Measurements from ENCODE around the gene MARCHF3. TPM values are rescaled to one million over a fixed set of nuclear protein-coding genes. Genes with fewer than 3 reads are reported as not detected.

The MARCHF3 gene
- total RNA-seq (2022): 13.1 and 16.1 TPM in 2 replicates
- Bru-seq, nascent RNA: percentile 65 among the genes with signal in this experiment
- percentile 60 among the genes with signal in this experiment for BruChase-seq, experiment 1, labeled RNA remaining after a 6-hour chase
- percentile 58 among the genes with signal in this experiment for BruChase-seq, experiment 2, labeled RNA remaining after a 2-hour chase
- long read RNA-seq, full-length matches to known transcripts: 8 of 14 reads
- long read RNA-seq, partial matches to known transcripts: 2 of 14 reads
- long read RNA-seq, other reads (novel, unspliced or antisense): 4 of 14 reads

GRCh38 chr5:127030259-127031146 is at the start of gene MARCHF3:
MARCHF3 (minus strand) TSS chr5:127030558; CDS start chr5:126918171, 112,387 bp downstream.
- intact Hi-C loops (cut with micrococcal nuclease; ENCODE audit: unreplicated experiment): no loop called here
- CTCF ChIA-PET: interaction anchor here (1.2 to 2.5 kb wide), 3 partner anchors 10 to 18 kb away, joined by 3 to 6 read pairs (median 4); no protein-coding TSS in a partner anchor
- no peaks in the 10 kb centered on the region for H3K27me3 Mint-ChIP-seq (ENCODE audit: unreplicated experiment)
- DNase-seq: peak; percentile 99
- H3K4me1 Mint-ChIP-seq (ENCODE audit: low read depth, unreplicated experiment): peaks cover 13% of the 10 kb centered on the region
- no TSS peak for BruUV-seq (replicated peaks)
- peak within 1 kb of the TSS; percentile 28 for H3K27ac Mint-ChIP-seq (ENCODE audit: unreplicated experiment)
- peak within 1 kb of the TSS; percentile 85 for H3K4me3 Mint-ChIP-seq (ENCODE audit: low read depth, unreplicated experiment)
- no peaks in the 10 kb centered on the region for H3K9me3 Mint-ChIP-seq (ENCODE audit: low read depth, unreplicated experiment)
- peaks cover 29% of the 10 kb centered on the region for H3K36me3 Mint-ChIP-seq (ENCODE audit: insufficient read depth, unreplicated experiment)
- TF ChIP-seq CTCF (IDR thresholded peaks at IDR 0.05; ENCODE audit: unreplicated experiment): peak; percentile 35

- Mint-ChIP-seq H3K27ac (ENCODE audit: unreplicated experiment) (no peak overlapping the region), H3K9me3 (ENCODE audit: low read depth, unreplicated experiment) (no peaks in the 10 kb centered on the region), H3K4me1 (ENCODE audit: low read depth, unreplicated experiment) (no peaks in the 10 kb centered on the region), H3K4me3 (ENCODE audit: low read depth, unreplicated experiment) (no peak overlapping the region), H3K27me3 (ENCODE audit: unreplicated experiment) (no peaks in the 10 kb centered on the region), H3K36me3 (ENCODE audit: insufficient read depth, unreplicated experiment) (no peaks in the 10 kb centered on the region)
- DNase-seq: no peak
- intact Hi-C loops (cut with micrococcal nuclease; ENCODE audit: unreplicated experiment): no loop called here
- CTCF ChIA-PET: no interaction called here
- TF ChIP-seq CTCF (IDR thresholded peaks at IDR 0.05; ENCODE audit: unreplicated experiment): no peak
- BruUV-seq (replicated peaks): no TSS peak
Measured at GRCh38 chr5:127079994-127080491, 49.7 kb upstream of the MARCHF3 start.

- Mint-ChIP-seq H3K4me1 (ENCODE audit: low read depth, unreplicated experiment) (no peaks in the 10 kb centered on the region), H3K27ac (ENCODE audit: unreplicated experiment) (no peak overlapping the region), H3K9me3 (ENCODE audit: low read depth, unreplicated experiment) (no peaks in the 10 kb centered on the region), H3K27me3 (ENCODE audit: unreplicated experiment) (no peaks in the 10 kb centered on the region), H3K36me3 (ENCODE audit: insufficient read depth, unreplicated experiment) (peaks cover 10% of the 10 kb centered on the region), H3K4me3 (ENCODE audit: low read depth, unreplicated experiment) (no peak overlapping the region)
- CTCF ChIA-PET: no interaction called here
- BruUV-seq (replicated peaks): no TSS peak
- DNase-seq: no peak
- TF ChIP-seq CTCF (IDR thresholded peaks at IDR 0.05; ENCODE audit: unreplicated experiment): no peak
- intact Hi-C loops (cut with micrococcal nuclease; ENCODE audit: unreplicated experiment): no loop called here
Measured at GRCh38 chr5:127077366-127077765, 47.0 kb upstream of the MARCHF3 start.

GRCh38 chr5:127076315-127077129 is 46.2 kb upstream of the MARCHF3 start:
- TF ChIP-seq CTCF (IDR thresholded peaks at IDR 0.05; ENCODE audit: unreplicated experiment): no peak
- intact Hi-C loops (cut with micrococcal nuclease; ENCODE audit: unreplicated experiment): no loop called here
- Mint-ChIP-seq H3K4me3 (ENCODE audit: low read depth, unreplicated experiment) (no peak overlapping the region), H3K27ac (ENCODE audit: unreplicated experiment) (no peak overlapping the region), H3K27me3 (ENCODE audit: unreplicated experiment) (no peaks in the 10 kb centered on the region), H3K36me3 (ENCODE audit: insufficient read depth, unreplicated experiment) (peaks cover 10% of the 10 kb centered on the region), H3K9me3 (ENCODE audit: low read depth, unreplicated experiment) (no peaks in the 10 kb centered on the region), H3K4me1 (ENCODE audit: low read depth, unreplicated experiment) (no peaks in the 10 kb centered on the region)
- no TSS peak for BruUV-seq (replicated peaks)
- CTCF ChIA-PET: no interaction called here
- DNase-seq: no peak

All from Calu3 (cell line).